ENCODE results near the gene CDK17. TPM values are rescaled to one million over a fixed set of nuclear protein-coding genes. Genes with fewer than 3 reads are reported as not detected.

Gene CDK17
- total and polyA plus RNA-seq, 9 of the 15 experiments (the other 6 are each of a cell fraction or from before 2014, with no cell fraction given), result 4.8 to 39.3 (median 21.6) TPM

GRCh38 chr12:96445691-96446583 lies 45.7 kb upstream of the CDK17 start:
- Histone ChIP-seq H2AFZ (ENCODE audit: low read depth, low read length) (peak overlapping the region; percentile 23; the same call in 1 of the 2 replicates), H3K4me2 (ENCODE audit: insufficient read depth, low read length) (no peak overlapping the region), H4K20me1 (replicated peaks; ENCODE audit: control insufficient read depth, insufficient read depth, low read length) (no peaks in the 10 kb centered on the region), H3K9me3 (replicated peaks; ENCODE audit: control insufficient read depth, insufficient read depth, low read depth, low read length) (no peaks in the 10 kb centered on the region), H3K9ac (ENCODE audit: insufficient read depth in 1 of 2, low read depth in 2 of 2, low read length in 2 of 2) (no peak overlapping the region), H3K27ac (ENCODE audit: extremely low read depth, low read depth, low read length) (peak overlapping the region; percentile 63; the same call in 2 of the 3 replicates), H3K4me1 (replicated peaks in 1 of 2; ENCODE audit: control insufficient read depth in 2 of 2, insufficient read depth in 2 of 2, low read length in 2 of 2) (peaks cover 0 to 4% of the 10 kb centered on the region in 2 experiments; a peak in 4 of 5 replicates), H3K4me3 (no peak overlapping the region), H3K36me3 (ENCODE audit: control insufficient read depth, insufficient read depth, low read length) (no peaks in the 10 kb centered on the region), H3K27me3 (ENCODE audit: control insufficient read depth in 2 of 2, insufficient read depth in 2 of 2, low read length in 2 of 2) (no peaks in the 10 kb centered on the region), H3K9me1 (ENCODE audit: control insufficient read depth, insufficient read depth, low read length) (no peaks in the 10 kb centered on the region), H3K79me2 (ENCODE audit: control insufficient read depth, insufficient read depth, low read length) (no peaks in the 10 kb centered on the region)
- ATAC-seq (peak; percentile 95), FAIRE-seq (peak; percentile 82), DNase-seq (ENCODE audit: extremely low read depth in 1 of 4, low spot score in 3 of 4) (peak; percentile 23 to 75 (median 38))
- POLR2A ChIA-PET, result interaction anchor here (0.6 to 1.3 kb wide), 3 partner anchors 10 to 51 kb away, joined by 3 to 4 read pairs (median 3); no protein-coding TSS in a partner anchor
- 7% methylated on average over 6 of the region's 6 CpGs for WGBS (ENCODE audit: insufficient coverage, low coverage, missing lambda C conversion rate)
- CTCF ChIA-PET (ENCODE audit: low intra/inter-chr PET ratio), result no interaction called here
- intact Hi-C loops (cut with micrococcal nuclease) (no loop called here), in situ Hi-C loops (cut with MboI) (no loop called here)
- BruUV-seq (replicated peaks), result no TSS peak
- TF ChIP-seq NCOA1 (IDR thresholded peaks at IDR 0.05; ENCODE audit: low read depth) (peak; percentile 33; the same call in 1 of the 2 replicates), ATF1 (CRISPR knock-in tag; IDR thresholded peaks at IDR 0.05) (no peak), ATF1 (tag; IDR thresholded peaks at IDR 0.05) (peak; percentile 67), CC2D1A (IDR thresholded peaks at IDR 0.05) (no peak), EP300 (IDR thresholded peaks at IDR 0.05; ENCODE audit: low read length) (peak; percentile 84), CXXC5 (CRISPR knock-in tag; IDR thresholded peaks at IDR 0.05) (peak; percentile 58), BRD9 (IDR thresholded peaks at IDR 0.05; ENCODE audit: low read depth, partially characterized antibody) (peak; percentile 25), CBFA2T3 (IDR thresholded peaks at IDR 0.05) (peak; percentile 86), KLF16 (IDR thresholded peaks at IDR 0.05) (peak; percentile 38; the same call in 1 of the 2 replicates), MEIS2 (IDR thresholded peaks at IDR 0.05; ENCODE audit: partially characterized antibody) (peak; percentile 91), SMARCA4 (IDR thresholded peaks at IDR 0.05) (peak; percentile 88), ATF7 (IDR thresholded peaks at IDR 0.05) (peak; percentile 70; the same call in 1 of the 2 replicates), PTRF (tag; IDR thresholded peaks at IDR 0.05) (no peak), FOSL1 (tag; conservative IDR thresholded peaks at IDR 0.05) (peak; percentile 85), STAT5A (IDR thresholded peaks at IDR 0.05; ENCODE audit: borderline replicate concordance, low read length) (peak; percentile 48; the same call in 1 of the 2 replicates), ZKSCAN8 (CRISPR knock-in tag; IDR thresholded peaks at IDR 0.05) (peak; percentile 39; the same call in 1 of the 2 replicates), ZNF175 (CRISPR knock-in tag; IDR thresholded peaks at IDR 0.05; ENCODE audit: low read depth) (peak; percentile 86), ZNF589 (CRISPR knock-in tag; IDR thresholded peaks at IDR 0.05; ENCODE audit: low read depth) (peak; percentile 78; the same call in 1 of the 2 replicates), NFATC3 (IDR thresholded peaks at IDR 0.05) (no peak), ZNF444 (CRISPR knock-in tag; IDR thresholded peaks at IDR 0.05) (no peak), CBFA2T2 (conservative IDR thresholded peaks at IDR 0.05) (peak; percentile 73)
- TF ChIP-seq, protein P1, sequence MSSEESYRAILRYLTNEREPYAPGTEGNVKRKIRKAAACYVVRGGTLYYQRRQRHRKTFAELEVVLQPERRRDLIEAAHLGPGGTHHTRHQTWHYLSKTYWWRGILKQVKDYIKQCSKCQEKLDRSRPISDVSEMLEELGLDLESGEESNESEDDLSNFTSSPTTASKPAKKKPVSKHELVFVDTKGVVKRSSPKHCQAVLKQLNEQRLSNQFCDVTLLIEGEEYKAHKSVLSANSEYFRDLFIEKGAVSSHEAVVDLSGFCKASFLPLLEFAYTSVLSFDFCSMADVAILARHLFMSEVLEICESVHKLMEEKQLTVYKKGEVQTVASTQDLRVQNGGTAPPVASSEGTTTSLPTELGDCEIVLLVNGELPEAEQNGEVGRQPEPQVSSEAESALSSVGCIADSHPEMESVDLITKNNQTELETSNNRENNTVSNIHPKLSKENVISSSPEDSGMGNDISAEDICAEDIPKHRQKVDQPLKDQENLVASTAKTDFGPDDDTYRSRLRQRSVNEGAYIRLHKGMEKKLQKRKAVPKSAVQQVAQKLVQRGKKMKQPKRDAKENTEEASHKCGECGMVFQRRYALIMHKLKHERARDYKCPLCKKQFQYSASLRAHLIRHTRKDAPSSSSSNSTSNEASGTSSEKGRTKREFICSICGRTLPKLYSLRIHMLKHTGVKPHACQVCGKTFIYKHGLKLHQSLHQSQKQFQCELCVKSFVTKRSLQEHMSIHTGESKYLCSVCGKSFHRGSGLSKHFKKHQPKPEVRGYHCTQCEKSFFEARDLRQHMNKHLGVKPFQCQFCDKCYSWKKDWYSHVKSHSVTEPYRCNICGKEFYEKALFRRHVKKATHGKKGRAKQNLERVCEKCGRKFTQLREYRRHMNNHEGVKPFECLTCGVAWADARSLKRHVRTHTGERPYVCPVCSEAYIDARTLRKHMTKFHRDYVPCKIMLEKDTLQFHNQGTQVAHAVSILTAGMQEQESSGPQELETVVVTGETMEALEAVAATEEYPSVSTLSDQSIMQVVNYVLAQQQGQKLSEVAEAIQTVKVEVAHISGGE (CRISPR knock-in tag; IDR thresholded peaks at IDR 0.05), result 0 out of 6 replicates have a peak, but pooled peaks of 1 of the 3 experiments have one; percentile 25

Measured in K562 (cell line).